NK-92 (cell line): ENCODE data around the gene CRMP1.

Experiments used
- DNase-seq: peaks from one replicate; lab custom pipeline; 2025; ENCODE audit not compliant: unreplicated experiment; lab: John Stamatoyannopoulos, UW

The CRMP1 gene

DNA sequence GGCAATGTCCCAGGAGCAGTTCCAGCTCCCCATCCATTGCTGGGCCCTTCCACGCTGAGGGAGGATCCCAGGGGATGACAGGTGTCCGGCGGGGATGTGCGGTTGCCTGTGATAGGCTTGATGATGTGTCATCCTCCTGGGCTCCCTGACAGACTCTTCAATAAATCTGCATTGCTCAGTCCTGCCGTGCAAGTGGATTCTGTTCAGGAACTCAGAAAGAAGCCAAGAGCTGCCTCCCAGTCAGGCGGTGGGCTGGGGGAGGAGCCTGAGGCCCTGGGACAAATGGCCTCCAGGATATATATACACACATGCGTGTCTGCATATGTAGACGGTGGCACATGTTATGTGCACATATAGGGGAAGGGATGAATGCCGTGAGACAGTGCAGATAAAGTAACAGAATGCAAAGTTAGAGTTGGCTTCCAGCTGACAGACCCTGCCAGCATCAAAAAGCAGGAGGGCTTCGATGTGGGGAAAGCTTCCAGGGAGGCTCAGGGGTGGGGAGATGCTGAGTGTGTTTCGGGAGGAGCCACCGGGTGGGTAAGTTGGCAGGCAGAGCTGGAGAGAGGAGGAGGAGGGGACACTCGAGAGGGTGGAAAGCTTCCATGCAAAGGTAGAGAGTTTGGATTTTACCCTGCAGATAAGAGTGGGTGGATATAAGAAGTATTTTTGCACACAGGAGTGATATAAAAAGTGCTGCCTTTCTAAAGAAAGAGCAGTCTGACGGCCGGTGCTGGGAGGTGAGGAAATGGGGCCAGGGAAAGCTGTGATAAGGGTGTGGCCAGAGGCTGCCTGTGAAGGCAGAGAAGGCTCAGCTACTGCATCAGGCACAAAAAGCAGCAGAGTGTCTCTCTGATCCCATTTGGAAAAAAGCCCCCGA is 28.5 kb upstream of the CRMP1 start:
- no peak for DNase-seq

DNA sequence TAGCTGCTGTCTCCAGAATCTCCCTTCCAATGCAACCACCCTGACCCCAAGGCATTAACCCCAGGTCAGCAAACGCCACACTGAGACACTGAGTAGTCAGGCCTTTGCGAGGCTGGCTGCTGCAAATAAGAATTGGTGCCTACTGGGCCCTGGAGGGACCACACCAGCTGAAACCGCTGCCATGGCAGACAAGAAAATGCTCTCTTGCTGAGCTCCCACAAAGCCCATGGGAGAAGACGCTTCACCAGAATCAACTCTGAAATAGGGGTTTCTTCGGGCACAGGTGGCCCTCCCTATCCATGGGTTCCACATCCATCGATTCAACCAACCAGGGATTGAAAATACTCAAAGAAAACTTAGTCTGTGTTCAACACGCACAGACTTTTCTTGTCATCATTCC is 26.7 kb upstream of the CRMP1 start:
- DNase-seq, result no peak

DNA sequence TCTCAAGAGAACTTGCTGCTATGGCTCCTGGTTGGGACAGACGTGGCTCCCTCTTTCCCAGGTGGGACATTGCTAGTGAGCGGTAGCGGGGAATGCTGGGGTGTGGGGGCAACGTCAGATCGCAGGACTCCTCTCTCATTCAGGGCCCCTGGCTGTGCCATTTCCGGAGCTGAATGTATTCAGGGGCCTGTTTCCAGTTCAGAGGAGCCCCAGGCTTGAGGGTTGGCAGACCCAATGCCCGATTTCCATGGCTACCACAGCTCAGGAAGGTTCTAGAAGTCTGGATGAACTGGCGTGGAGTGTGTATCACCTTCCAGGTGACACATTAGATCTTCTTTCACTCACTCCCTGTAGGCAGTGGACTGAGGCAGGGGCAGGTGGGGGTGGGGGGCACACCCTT is 26.2 kb upstream of the CRMP1 start:
- no peak for DNase-seq

DNA sequence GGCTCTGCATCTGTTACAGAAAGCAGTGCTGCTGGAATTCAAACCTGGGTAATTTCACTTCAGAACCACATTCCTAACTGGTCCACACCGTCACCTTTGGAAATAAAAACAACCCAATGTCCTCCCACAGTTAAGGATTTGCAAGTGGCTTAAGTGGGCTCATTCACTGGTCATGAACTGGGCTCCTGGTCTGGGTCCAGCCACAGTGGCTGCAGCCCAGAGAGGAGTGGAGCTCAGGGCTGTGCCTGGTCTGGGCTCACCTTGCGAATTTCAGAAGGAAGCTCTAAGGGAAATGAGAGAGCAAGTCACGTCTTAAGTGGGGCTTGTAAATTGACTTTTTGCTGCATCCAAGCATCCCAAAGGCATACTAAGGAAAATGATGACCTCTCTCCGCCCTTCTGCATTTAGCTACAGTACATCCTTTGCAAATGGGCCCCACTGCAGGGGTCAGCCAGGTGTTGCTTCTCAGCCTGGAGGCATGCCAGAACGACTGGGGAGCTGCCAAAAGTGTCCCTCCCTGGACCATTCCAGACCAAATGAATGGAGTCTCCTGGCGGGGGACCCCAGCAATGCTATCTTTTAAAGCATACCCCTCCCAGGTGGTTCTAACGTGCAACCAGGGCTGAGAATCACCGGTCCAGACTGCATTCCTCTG is 25.6 kb upstream of the CRMP1 start:
- DNase-seq, result no peak

DNA sequence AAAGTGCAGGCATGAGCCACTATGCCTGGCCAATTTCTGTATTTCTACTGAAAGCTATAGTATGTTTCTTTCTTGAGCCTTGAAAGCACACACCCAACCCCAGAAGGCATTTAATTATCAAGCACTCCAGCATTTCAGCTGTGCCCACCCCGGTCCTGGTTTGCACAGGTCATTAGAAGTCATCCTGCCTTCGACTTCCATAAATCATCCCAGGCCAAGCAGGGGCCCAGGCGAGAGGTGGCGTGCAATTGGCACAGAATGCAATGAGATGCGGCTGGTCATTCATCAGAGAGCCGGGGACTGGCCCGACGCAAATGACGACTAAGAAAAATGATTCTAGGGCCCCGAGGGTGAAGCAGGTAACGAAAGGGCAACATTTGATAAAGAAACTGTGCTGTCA is 24.8 kb upstream of the CRMP1 start:
- DNase-seq, result no peak

DNA sequence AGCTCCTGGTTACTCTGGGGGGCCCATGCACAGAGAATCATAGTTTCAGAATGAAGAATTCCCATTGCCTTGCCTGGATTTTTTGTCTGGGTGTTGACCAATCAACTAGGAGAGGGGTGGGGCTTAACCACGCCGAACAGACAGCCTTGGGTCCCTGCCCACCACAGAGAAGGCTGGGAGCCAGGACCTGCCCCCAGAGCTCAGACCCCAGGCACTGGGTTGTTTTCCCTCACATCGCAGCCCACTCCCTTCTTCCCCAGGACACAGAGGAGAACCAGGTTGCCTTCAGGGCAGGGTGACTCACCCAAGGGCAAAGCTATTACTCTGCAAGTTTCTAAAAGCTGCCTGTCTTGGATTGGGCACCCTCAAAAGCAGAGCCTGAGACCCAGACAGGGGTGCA is 23.3 kb upstream of the CRMP1 start:
- DNase-seq, result no peak

DNA sequence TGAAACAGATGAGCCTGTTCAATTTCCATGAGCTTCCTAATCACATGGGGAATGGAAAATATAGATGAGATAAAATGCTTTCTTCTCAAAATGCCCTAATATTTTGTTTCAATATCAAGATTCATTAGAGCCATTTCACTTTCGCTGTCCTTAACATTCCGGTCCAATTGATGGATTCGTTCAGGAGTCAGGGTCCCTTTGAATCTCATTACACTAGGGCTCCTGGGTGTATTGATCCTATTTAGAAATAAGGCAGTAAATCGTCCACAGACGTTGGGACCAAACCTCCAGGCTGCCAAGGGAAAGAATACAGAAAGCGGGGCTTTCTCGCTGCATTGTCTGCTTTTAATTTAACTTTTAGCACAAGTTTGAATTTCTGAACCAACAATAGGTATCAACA is 20.6 kb upstream of the CRMP1 start:
- no peak for DNase-seq

DNA sequence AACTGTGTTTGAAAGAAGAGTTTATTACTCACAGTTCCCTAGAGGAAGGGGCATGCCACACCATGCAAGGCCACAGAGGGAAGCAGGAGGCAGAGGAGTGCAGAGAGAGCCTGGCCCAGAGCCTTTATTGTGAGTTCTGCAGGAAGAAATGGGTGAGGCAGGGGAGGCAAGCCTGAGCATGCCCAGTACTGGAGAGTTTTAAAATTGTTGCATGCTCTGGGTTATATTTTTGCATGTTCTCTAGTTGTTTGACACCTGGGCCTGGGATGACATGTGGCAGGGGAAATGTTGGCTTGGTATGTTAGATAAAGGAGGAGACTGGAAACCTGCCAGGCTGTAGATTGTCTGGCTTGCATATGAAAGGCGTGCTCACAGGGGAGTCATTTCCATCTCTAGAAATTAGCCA is 19.7 kb upstream of the CRMP1 start:
- DNase-seq, result no peak

DNA sequence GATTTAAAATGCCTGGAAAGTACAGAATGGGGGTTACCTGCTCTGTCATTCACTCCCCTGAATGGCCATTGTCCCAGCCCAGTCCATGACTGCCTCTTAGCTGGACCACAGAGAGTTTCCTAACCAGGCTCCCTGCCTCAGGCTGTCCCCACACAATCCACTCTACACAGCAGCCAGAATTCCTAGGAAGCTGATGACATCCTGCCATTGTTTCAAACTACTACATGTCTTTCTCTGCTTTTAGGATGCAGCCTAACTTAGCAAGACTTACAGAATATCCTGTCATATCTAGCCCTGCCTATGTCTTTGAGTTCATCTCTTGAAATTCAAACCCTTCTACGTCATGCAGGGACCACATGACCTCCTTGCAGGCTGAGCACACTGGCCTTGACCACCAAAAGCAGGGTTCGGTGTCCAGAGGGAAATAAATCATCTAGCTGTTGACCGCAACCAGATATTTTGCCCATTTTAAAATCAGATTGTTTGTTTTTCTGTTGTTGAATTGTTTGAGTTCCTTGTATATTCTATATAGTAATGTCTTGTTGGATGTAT is 16.1 kb upstream of the CRMP1 start:
- no peak for DNase-seq

DNA sequence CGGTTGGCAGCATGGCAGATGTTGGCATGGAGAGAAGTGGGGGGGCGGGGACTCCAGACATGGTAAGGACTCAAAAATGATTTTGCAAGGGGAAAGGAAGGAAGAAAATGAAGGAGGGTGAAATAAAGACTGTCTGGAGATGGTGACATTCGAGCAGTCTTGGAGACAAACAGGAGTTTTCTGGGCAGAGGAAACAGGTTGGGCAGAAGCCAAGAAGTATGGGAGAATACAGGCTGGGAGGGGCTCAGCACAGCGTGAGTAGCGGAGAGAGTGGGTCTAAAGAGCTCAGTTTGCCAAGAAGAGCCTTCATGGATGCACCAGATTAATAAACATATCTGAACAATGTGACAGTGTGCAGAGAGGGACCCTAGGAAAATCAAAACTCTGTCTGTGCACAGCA is 13.3 kb upstream of the CRMP1 start:
- no peak for DNase-seq

DNA sequence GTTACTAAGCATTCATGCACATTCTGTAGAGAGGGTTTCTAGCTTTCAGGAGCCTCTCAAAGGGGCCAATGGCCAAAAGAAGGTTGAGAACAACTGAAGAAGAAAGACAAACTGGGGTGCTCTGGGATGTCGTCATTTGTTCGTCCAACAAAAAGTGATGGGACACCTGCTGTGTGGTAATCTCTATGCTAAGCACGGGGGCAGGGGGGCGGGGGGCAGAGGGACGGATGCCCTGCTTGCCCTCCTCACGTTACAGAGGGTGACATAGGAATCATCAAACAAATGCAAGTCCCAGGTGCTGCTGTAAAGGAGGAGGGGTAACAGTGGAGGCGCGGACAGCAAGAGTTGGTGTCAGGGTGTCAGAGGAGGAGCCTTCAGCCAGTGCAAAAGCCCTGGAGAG is 12.8 kb upstream of the CRMP1 start:
- no peak for DNase-seq

DNA sequence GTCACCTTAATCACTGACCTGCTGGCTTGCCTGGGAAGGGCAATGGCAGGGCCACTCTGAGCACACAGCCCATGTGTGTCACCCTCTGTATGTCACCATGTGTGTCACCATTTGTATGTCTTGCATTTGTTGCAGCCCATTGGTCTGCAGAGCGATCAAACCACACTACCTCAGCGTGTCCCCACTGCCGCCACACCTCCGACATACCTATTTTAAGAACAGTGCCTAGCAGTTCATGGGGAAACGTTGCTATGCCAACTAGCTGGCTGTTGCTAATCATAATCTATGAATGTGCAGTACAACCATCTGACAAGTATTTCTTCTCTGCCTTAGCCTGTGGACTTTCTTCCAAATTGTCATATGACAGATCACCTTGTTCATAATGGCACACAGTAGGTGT is 8.0 kb upstream of the CRMP1 start:
- DNase-seq, result no peak

DNA sequence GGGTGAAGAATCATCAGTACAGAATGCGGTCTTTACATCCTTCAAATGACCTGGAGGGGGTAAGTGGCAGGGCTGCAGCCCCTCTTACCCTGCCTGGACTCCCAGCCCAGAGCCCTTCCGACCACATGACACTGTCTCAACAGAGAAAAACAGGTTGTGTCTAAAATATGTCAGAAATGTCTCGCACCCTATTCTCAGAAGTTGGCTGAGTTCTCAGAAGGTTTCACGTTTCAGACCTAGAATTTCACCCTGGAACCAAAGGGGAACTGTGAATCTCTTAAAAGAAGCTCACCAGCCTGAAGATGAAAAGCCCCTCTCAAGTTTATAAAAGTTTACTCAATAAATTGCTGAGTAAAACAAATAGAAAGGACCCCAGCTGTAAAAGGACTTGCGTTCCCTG is 7.0 kb upstream of the CRMP1 start:
- no peak for DNase-seq

DNA sequence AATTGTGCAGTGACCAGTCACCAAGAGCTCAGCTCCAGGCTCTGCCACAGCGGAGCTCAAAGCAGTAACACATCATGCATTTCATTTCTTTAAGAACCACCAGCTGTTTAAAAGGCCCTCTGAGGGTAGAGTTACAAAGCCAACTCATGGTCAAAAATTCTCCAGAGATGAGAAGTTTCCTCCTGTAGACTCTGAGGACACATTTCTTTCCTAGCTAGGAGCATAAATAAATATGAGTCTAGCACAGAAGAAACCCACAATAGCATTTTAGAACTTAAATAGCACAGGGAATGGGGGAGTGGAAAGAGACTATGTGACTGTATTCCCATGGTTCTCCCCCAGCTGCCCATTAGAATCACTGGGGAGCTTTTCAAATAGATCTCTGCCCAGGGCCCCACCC is 6.5 kb upstream of the CRMP1 start:
- DNase-seq, result no peak

DNA sequence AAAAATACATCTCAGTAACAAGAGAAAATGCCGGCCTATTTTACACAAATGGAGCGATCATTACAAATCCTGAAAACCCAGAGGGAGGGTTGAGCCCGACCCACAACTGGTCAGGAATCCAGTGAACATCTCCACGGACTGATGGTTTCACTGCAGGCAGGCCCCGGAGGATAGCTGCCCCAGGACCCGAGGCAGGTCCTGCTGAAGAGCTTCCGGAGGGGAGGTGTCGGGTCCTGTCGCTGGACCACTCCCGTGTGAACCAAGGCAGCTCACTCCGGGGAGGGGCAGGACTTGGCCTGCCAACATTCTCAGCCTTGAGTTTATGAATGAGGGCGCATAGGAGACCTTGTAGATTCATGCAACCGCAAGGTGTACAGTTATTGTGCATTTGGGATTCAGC is 4.8 kb upstream of the CRMP1 start:
- DNase-seq, result no peak

DNA sequence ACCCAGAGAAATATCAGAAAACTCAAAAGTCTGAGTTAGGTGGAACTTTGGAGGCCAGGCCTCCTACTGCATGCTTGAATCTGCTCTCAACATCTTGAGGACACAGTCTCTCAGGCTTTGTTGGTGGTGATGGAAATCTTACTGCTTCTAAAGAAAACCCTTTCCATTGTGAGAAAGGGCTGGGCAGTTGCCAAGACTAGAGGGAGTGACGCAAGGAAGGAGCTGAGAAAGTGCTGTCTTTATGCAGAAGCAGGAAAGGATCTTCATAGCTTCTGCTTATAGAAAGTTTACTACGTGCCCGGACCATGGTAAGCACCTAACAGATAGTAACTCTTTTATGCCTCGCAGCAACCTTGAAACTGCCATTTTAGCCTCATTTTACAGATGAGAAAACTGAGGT is 2.4 kb upstream of the CRMP1 start:
- DNase-seq, result no peak

DNA sequence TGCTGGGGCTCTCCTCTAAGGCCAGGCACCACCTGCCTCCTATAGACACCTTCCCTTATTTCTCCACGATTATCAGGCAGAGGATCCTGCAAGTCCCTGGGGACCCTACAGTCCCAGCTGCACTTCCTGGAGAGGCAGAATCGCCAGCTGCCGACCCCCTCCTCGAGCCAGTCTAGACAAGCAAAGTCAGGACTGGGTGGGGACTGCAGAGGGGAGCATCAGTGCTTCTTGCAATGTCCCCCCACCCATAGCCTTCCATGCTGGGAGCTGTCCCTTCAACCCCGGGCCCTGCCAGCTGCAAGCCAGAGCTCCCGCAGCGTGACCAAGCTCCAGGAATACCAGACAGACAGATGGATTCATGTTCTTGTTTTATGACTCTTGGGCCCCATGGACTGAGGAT is 1.4 kb upstream of the CRMP1 start:
- no peak for DNase-seq

DNA sequence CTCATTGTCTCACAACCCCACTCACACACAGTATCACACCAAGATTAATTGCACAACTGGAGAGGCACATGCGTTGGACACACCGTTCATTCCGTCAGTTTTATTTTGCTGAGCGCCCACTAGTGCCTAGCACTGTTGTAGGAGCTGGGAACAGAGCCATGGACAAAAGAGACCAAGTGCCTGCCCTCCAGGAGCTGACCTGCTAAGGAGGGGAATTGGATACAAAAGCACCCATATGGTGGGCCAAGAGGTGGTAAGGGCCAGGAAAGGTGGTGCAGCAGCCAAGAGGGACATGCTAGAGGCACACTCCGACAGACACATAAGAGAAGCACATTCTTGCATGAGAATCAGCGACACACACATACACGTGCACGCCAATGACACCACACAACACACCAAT is 705 bp upstream of the CRMP1 start:
- no peak for DNase-seq

DNA sequence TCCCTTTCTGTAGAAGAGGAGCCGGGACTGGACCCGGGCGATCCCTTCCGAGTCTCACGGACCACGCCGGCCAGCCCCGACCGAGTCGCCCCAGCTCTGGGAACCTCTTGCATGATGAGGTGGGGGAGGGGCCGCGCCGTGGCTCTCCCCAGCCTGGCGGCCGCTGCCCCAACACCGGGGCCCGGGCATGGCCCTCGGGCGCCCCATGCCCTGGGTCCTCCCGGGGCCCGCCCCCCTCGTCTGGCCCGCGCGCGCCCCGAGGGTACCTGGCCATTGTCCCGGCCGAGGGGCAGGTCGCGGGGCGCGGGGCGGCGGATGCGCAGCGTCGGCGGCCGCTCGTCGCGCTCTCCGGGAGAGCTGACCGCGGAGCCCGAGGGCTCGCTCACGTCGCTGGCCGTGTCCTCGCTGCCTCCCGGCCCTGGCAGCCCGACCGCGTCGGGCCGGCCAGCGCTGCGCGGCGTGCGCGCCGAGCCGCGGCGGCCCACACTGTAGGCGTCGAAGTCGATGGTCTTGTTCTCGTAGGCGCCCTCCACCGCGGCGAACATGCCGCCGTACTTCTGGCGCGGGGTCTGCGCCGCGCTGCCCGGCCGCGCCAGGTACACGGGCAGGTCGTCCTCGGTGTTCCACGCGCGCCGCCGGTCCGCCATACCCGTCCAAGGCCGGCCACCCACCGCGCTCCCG is 423 bp downstream of the CRMP1 start:
- no peak for DNase-seq

DNA sequence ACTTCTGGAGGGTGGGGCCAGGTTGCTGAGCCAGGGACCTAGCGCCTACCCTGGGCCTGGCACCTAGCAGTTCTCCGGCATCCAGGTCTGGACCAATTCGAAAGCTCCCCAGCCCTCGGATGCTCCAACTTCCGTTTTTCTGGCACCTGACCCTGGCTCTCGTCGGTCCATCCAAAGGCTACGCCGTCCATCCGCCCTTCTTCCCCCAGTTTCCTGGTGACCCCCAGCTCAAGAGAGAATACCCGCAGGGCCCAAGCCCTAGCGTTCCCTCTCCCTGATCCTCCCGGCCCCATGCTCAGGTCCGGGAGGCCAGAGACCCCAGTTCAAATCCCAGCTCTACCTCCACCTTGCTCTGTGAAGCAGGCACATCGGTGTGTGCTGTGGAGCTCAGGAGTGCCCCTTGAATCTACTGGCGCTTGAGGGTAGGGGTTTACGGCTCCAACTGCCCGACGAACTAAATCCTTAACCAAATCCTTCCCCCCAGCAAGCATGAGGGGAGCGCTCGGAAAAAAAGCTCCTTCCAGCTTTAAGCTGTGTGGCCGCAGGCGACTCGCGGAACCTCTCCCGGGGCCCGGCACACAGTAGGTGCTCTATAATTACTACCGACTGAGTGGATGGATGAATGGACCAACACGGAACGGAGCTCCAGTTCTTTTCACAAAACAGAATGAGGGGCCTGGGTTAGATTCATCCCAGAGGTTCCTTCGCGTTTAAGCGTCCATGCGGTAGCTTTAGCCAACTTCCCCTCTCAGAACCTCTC is 1.1 kb downstream of the CRMP1 start:
- DNase-seq, result no peak

DNA sequence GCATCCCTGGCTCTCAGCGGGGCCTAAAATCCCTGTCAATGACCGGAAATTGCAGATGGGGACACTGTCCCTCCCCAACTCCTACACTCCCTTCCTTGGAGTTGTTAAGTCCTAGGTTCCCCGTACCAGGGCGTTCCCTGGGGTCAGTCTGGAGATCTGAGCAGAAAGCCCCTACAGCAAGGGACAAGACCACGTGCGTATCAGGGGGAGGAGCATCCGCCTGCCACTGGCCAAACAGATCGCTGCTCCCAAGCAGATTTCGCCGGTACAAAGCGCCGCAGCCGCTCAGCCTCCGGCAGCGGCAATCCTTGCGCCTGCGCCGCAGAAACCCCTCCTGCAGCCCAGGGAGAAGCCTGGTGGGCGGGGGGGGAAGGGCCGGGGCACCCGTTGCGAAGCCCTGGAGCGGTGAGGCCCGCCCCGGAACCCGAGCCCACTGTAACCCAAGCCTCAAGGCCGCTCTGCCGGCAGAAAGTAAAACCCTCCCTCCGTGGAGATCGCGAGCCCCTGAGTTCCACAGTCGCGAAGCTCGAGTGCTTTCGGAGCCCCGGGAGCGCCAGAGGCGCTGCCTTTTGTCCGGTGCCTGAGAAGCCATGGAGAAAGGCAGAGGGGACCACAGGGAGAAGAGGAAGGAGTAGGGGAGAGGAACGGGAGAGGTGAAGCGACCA is 2.7 kb downstream of the CRMP1 start:
- DNase-seq, result no peak
